HTERT RPE-1 (cell line): ENCODE measurements around the gene POLR3GL.

Source experiments
- in situ Hi-C: fragments of 300-500 bp; cut with MboI; formaldehyde crosslinking; loops from 4 replicates; pipeline ENCODE4 v1.14.3; 2020; ENCODE audit warnings: low sequenced_read_pairs

The POLR3GL gene

DNA sequence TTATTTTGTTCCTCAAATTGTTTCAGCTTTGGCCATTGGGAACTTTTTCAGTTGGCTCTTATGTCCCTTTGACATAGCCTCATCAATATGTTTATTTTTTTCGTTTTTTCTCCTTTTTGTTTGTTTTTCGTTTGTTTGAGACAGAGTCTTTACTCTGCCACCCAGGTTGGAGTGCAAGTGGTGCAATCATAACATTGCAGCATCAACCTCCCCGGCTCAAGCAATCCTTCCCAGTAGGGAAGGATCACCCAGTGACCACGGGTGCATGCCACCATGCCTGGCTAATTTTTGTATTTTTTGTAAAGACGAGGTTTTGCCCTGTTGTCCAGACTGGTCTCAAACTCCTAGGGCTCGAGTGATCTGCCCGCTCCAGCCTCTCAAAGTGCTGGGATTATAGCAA is 8.1 kb downstream of the POLR3GL start:
- in situ Hi-C loops = no loop called here

DNA sequence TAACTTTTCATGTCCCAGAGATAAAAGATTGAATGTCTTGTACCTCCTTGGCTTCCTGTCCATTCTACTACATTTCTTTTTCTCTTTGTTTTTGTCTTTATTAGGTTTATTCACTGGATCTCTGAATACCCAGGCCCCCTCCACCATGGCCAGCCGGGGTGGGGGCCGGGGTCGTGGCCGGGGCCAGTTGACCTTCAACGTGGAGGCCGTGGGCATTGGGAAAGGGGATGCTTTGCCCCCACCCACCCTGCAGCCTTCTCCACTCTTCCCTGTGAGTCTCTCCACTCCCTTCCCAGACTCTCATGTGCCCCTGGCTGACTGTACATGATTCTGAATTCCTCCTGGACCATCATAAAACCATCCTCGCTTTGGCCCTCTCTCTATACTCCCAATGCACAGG is 10.2 kb downstream of the POLR3GL start:
- in situ Hi-C loops = no loop called here

DNA sequence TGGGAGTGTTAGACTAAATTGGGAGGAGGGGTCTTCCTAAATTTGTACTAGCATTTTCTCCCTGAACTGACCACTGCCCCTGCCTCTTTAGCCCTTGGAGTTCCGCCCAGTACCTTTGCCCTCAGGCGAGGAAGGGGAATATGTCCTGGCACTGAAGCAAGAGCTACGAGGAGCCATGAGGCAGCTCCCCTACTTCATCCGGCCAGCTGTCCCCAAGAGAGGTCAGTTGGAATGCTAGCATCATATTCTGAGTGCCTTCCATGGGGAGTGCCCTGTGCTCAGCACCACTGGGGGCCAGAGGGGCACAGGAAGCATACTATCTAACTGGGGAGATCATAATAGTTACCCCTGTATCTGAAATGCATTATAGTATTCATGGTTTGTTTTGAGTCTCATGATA is 10.7 kb downstream of the POLR3GL start:
- in situ Hi-C loops = no loop called here

DNA sequence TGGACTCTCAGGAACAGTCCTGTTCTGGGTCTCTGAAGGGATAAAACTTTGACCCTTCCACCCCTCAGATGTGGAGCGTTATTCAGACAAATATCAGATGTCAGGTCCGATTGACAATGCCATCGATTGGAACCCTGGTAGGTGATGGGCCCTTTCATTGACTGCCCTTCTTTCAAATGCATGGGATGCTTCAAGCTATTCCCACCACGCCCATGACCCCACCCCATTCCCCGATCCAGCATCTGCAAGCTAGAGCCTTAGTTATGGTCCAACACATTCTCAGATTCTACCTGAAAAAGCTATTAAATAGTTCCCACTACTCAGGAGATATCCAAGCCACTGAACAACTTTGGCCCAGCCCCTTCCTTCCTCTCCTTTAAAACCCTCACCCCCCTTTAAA is 12.5 kb downstream of the POLR3GL start:
- in situ Hi-C loops = no loop called here

DNA sequence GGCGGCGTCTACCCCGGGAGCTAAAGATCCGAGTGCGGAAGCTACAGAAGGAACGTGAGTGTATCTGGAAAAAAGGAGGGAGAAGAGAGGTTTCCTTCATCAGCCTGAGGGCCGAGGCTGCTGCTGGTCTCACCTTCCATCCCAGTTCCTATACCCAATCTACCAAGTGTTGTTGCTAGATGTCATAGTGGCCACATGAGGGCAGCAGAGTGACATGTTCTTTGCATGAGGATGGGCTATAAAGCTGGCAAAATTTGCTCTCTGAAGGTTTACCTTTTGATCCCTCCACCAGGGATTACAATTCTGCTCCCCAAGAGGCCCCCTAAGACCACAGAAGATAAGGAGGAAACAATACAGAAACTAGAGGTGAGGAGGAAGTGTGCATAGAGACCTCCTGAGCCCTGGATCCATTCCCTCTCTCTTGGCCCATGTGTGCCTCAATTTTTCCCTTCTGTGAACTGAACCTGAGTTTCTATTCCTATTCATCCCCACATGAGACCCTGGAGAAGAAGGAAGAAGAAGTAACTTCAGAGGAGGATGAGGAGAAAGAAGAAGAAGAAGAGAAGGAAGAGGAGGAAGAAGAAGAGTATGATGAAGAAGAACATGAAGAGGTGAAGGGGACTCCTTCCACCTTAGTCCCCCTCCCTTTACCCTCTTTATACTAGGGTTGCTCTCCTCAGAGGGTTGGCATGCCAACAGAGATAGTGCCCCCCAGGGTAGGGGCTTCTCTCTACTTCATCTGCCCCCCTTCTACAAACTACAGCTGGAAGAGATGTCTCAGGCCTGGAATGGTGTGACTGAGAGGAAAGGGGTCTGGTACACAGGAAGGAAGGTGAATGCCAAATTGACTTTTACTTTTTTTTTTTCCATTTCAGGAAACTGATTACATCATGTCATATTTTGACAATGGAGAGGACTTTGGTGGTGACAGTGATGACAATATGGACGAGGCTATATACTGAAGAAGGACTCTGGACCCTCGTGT is 13.3 kb downstream of the POLR3GL start:
- in situ Hi-C loops = no loop called here

DNA sequence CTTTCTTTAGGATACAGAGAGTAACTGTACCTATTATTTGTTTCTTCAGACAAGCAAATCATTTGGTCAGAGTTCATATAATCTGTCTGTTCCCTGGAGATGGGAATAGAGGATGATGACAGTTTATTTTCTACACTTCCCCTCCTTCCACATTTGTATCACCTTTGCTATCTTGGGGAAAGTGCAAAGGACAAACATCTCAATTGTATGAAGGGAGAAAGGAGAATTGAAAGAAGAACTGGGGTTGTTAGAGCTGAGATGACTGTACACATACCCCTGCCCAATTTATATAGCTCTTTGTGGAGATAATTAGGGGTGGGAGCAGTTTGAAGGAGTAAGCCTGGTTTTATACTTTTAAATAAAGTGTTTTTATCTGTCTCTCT is 14.0 kb downstream of the POLR3GL start:
- in situ Hi-C loops = no loop called here

DNA sequence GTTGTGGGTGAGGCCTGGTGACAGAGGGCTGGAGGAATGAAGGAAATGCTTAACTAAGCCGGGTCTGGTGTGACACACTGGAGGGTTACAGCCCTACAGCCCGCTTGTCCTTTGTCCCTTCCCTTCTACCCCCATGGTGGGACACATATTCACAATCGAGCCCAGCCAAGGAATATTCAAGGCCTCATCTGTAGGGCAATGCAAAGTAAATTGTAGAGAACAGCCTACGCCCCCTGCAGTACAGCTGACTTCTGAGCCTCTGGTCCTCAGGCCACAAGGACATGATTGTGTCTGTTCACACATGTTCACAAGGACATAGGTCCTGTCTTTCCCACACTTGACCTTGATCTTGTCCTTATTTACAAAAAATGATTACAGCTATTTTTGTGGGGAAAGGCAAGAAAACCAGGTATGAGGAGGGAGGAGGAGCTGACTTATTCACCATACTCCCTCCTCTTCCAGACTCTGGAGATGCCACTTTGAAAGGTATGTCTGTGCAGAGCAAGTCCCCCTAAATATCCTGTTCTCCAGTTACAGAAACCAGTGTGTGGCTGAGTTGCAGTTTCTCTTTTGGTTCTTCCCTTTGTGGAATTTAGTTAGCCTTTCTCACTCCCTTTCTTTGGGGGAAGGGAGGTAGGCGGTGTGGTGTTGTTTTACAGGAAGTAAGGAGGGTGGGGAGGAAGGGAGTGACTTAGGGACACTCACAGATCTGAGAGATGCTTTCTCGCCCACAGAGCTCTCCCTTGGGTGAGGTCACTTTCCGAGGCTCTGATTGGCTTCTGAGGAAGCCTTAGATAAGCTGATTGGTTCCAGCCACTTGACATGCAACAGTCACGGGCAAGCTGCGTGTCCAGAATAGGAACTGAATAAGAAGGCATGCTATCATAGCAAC is 14.6 kb downstream of the POLR3GL start:
- in situ Hi-C loops = no loop called here

DNA sequence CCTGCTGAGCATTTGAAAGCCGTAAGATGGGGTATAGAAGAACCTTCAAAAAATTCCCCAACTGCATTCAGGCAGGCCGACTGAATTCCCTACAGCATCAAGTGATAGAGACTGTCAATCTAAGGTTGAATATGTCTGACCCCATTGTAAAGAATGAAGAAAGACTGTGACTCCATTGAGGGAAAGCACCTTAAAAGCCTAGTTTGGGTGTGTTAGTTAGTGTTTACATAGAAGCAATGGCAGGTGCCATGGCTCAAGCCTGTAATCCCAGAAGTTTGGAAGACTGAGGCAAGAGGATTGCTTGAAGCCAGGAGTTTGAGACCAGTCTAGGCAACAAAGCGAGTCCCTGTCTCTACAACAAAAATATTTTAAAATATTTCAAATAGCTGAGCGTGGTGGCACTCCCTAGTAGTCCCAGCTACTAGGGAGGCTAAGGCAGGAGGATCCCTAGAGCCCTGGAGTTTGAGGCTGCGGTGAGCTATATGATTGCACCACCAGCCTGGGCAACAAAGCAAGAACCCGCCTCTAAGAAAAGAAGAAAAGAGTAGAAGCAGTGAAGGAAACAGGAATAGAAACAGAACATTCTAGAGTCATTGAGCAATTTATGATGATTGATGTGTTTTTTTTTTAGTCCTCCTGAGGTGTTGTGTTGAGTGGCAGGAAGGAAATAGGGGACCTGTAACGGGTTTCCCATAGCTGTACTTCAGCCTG is 15.4 kb downstream of the POLR3GL start:
- in situ Hi-C loops = no loop called here

DNA sequence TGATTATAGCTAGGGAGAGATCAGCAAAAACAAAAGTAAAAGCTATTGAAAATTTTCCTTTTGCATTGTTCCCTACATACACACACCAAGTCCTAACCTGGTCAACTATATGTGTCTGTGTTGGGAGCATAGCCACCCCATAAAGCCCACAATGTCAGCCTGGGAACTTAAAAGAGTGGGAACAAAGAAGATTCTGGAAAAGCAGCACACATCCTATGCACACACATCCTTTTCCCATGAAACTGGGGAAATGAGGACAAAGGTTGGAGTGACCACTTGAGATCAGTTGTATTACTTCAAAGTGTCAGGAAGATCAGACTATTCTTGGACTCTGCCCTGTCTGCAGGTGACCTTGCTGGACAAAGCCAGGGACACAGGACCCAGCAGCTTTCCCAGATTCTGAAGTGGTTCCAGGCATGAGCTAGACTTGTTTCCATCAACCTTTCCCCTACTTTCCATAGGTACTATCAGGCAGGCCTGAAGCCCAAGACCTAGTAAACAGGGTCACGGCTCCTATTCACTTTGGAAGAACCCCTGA is 16.0 kb downstream of the POLR3GL start:
- in situ Hi-C loops = no loop called here

DNA sequence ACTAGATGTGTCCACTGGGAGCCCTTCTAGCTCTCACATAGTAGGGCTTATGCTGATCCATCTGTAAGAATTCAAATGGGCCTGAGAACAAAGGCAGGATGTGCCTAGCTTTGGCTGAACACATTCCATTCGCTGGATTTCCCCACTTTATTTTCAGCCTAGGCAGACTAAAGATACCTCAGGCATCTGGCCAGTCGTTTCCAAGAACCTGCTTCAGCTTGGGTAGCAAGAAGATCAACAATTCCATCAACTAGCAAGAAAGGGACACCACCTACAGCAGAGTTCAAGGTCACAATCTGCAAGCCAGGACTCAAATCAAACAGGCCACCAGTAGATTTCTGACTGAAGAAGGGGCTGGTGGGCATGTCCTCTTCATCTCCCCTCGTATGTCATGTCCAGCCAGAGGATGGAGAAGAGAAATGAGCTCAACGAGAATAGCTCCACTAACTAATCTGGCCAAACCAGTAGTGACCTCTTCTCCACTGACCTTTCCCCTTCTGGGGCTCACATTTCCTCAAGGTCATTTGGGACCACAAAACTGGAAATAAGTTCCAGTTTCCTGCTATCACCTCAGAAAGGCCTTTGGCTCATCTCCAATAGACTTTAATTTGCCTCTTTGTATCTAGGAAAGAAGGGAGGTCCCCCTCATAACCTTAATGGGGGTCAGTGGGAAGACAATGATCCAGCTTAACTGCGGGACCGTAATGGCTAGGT is 17.7 kb downstream of the POLR3GL start:
- in situ Hi-C loops = no loop called here

DNA sequence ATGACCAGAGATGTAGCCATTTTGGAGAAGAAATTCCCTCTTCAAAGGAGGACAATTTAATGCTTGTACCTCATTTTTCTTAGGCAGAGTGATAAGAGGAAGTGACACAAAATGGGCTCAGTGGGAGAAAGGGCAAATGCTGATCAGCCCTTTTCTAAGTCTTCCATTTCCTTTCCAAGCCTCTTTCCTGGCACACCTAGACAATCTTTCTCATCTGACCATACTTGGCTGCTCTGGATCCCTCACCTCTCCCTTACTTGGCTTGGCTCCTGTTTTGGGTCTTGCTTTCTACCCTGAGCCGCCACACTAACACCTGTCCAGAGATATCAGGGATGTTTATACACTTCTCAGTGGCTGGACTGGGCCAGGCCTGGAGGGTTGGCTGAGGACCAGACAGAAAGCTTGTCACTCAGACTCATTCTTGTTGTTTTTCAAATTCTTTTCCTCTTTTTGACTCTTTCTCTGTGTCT is 18.8 kb downstream of the POLR3GL start:
- in situ Hi-C loops = no loop called here

DNA sequence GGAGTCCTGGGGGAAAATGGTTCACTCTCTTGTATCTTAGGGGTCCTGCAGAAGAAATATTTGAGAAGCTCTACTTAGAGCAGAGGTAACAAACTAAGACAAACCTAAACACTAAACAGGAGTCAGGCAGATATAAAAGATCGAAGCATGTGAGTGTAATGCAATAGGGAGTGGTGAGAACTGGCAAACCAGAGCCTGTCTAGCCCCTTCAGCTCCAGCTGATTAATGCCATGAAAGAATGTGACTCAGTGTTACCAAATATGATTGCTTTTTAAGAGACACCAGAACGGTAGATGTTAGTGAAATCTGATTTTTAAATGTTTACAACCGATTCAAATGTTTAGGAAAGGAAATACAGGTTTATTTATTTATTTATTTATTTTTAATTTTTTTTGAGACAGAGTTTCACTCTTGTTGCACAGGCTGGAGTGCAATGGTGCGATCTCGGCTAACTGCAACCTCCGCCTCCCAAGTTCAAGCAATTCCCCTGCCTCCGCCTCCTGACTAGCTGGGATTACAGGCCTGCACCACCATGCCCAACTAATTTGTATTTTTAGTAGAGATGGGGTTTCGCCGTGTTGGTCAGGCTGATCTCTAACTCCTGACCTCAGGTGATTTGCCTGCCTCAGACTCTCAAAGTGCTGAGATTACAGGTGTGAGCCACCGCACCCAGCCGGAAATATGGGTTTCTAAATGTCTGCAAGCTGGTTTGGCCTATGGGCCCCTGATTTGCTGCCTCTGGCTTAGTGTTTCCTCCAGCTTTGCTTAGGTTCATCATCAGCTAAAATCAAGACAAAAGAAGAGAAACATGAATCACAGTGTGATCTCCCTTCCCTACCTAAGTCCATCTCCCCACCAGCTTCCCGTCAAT is 19.7 kb downstream of the POLR3GL start:
- in situ Hi-C loops = no loop called here

DNA sequence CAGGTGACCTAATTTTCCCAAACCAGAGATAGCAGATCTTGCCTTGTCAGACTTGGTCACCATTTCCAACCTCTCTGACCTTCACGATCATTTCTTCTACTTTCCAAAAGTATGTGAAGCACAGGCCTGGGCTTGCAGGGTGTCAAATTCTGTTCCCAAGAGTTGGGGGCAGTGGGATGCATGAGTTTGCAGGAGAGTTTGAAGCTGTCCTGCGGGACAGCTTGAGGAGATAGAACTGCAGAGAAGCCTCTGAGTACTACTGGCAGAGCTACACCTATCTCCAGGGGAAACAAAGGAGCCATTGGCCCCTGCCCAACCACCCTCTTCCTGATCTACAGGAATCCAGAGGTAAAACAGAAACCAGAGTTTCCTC is 20.6 kb downstream of the POLR3GL start:
- in situ Hi-C loops = no loop called here

DNA sequence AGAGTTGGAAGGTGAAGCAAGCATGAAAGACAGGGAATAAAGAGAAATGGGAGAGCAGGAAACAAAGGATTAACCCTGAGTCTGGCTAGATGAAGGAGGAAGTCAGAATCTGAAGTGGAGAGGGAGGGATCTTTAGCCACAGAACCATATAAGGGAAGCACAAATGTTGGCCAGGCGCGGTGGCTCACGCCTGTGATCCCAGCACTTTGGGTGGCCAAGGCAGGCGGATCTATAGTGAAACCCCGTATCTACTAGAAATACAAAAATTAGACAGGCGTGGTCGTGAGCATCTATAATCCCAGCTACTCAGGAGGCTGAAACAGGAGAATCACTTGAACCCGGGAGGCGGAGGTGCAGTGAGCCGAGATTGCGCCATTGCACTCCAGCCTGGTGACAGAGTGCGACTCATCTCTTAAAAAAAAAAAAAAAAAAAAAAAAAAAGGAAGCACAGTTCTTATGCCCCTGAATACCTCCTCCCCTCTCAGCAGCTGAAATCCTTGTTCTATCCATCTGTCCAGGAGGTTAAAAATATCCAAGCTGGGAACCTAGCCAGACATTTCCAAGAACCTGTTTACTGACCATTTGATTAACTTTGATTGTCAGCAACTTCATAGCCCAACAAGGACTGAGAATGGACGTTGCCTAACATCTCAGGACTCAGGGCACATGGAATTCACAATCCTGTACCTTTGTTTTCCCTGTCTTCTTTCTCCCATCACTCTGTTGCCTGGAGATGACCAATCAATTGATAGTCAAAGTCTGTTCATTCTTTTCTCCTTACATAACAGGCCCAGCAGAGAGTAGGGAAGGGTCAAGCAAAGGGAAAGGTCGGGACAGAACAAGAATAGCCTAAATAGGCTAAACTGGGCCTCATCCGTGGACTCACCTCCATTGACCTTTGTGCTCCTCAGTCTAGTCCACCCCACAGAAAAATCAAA is 21.3 kb downstream of the POLR3GL start:
- in situ Hi-C loops = no loop called here

DNA sequence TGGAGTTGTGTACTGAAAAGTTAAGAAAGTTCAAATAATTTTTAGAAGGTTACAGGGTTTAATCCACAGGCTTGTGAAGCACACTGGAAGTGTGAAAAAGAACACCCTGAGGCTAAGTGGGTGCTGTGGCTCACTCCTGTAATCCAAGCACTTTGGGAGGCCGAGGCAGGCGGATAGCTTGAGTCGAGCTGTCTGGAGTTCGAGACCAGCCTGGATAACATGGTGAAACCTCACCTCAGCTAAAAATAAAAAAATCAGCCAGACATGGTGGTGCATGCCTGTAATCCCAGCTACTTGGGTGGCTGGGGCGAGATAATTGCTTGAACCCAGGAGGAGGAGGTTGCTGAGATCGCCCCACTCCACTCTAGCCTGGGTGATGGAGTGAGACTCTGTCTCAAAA is 22.1 kb downstream of the POLR3GL start:
- in situ Hi-C loops = no loop called here

DNA sequence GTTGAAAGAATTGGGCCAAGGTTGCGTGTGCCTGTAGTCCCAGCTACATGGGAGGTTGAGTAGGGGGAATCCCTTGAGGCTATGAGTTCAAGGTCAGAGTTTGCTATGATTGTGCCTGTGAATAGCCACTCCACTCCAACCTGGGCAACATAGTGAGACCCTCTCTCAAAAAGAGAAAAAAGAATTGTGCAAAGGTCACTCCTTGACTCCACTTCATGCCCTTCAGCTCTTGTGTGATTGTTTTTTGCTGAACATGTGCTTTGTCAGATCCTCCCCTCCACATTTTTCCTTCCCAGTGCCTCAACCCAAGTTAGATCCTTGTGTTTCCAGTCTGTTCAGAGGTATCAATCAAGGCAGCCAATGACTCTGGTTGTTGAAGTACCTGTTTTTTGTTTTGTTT is 23.4 kb downstream of the POLR3GL start:
- in situ Hi-C loops = no loop called here

DNA sequence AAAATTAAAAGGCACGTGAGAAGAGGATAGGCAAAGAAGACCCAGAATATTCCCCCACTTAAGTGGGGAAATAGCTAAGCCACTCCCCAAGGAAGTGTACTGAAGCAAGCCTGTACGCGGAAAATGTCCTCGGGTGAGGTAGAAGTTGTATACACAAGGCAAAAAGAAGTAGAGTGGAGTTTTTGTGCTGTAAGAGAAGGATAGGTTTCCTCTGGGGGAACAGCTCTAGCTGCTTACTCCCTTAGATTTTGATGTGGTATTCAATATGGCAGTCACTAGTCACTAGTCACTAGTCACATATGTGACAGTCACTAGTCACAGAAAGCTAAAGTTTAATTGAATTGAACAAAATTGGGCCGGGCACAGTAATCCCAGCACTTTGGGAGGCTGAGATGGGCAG is 24.3 kb downstream of the POLR3GL start:
- in situ Hi-C loops = no loop called here

DNA sequence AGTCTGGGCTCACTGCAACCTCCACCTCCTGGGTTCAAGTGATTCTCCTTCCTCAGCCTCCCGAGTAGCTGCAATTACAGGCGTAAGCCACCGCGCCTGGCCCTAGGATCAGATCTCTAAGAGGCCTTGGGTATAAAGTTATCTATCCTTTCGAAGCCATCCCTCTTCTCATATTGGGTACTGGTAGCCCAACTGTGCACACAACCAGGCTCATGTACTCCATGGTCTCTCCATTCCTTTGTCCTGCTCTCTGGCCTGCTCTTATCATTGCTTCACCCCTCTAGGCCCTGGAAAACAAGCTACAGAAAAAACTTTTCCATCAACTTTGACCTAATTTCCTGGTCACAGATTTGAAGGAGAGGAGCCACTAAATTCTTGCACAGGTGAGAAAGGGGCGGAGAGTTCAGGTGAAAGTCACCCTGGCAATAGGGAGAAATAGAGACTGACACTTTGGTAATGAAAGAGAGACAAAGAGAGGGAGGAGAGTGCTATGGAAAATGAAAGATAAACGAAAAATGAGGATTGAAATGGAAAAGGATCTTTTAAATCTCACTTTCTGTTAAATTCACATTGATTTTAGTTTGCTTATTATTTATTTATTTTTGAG is 25.9 kb downstream of the POLR3GL start:
- in situ Hi-C loops = no loop called here
